GM10248 (cell line): Measurements from ENCODE around the gene SELENOT.

Experiments
- CTCF ChIA-PET: fragments of 300-600 bp; sonication (Branson Sonifier 250); formaldehyde crosslinking; extraction: SDS; loops from one replicate; lab custom pipeline; 2021; ENCODE audit warnings: antibody characterized with exemption; lab: Yijun Ruan, JAX
- POLR2A ChIA-PET: fragments of 350-650 bp; sonication (Branson Sonifier 250); formaldehyde crosslinking; extraction: SDS; loops from one replicate; lab custom pipeline; 2020; ENCODE audit warnings: antibody characterized with exemption; lab: Yijun Ruan, JAX
- DNase-seq: peaks from one replicate; pipeline ENCODE4 v3.0.0; 2012; ENCODE audit errors: extremely low spot score
- CTCF ChIP-seq: IDR thresholded peaks from 2 replicates; pipeline ENCODE4 v1.5.1; 2012; ENCODE audit warnings: mild to moderate bottlenecking, low read depth; ENCODE audit errors: extremely low read depth, missing control alignments, control extremely low read depth

Gene SELENOT

GRCh38 chr3:150673966-150674365, 70.8 kb downstream of the SELENOT start:
- TF ChIP-seq CTCF, result no peak
- POLR2A ChIA-PET, result no interaction called here
- CTCF ChIA-PET, result no interaction called here
- DNase-seq, result no peak

GRCh38 chr3:150675587-150675986, 72.5 kb downstream of the SELENOT start:
- POLR2A ChIA-PET, result no interaction called here

More at GRCh38 chr3:150675587-150675986, 72.5 kb downstream of the SELENOT start:
- CTCF ChIA-PET, result interaction anchor here (1.0 kb wide), 1 partner anchor 435 kb away, joined by 3 read pairs; no protein-coding TSS in a partner anchor
- DNase-seq, result no peak
- no peak for TF ChIP-seq CTCF
